HG02763 (cell line): ENCODE results near the gene NME4.
"Not testable (repeated sequence)": the region's sequence is repeated elsewhere in the genome, so short reads cannot be mapped to it uniquely, and the experiment has no call there.

Source experiments
- ATAC-seq: cut with Tn5 transposase; IDR thresholded peaks from one replicate; pipeline ENCODE4 v1.9.1; 2021; ENCODE audit warnings: mild to moderate bottlenecking, moderate library complexity; ENCODE audit not compliant: unreplicated experiment

NME4 gene

DNA sequence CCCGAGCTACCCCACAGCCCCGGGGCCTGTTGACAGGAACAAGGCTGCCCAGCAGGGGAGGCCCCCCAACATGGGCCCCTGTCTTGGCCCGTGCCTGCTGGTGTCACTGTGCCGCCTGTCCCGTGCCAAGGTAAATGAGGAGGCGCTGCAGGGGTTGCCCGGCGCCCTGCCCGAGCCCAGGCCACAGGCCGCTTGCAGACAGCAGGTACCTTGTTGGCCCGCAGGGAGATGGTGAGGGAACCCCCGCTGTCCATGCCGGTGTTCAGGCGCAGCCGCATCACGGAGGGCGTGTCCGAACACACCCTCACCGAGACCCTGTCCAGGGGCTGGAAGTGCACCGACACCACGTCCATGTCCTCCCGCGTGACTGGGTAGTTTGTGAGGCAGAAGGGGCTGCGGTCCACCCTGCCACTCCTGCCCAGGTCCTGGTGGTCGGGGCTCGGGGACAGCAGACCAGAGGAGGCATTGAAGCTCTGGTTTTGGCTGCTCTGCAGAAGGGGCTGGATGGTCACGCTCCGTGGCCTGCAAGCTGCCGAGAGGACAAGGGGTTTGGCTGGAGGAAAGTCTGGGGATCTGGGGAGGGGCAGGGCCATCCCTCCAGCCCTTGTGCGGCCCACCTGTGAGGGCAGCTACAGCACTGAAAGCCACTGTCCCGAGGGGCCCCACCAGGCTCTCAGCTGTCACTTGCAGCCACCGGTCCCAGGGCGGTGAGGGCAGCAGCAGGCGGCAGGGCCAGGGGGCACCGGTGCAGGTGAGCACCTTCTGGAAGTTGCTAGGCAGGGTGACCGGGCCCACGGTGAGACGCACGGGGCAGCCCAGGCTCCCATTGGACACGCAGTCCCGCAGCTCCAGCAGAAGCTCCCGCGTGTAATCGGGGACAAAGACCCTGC lies 20.8 kb upstream of the NME4 start:
- no peak for ATAC-seq

DNA sequence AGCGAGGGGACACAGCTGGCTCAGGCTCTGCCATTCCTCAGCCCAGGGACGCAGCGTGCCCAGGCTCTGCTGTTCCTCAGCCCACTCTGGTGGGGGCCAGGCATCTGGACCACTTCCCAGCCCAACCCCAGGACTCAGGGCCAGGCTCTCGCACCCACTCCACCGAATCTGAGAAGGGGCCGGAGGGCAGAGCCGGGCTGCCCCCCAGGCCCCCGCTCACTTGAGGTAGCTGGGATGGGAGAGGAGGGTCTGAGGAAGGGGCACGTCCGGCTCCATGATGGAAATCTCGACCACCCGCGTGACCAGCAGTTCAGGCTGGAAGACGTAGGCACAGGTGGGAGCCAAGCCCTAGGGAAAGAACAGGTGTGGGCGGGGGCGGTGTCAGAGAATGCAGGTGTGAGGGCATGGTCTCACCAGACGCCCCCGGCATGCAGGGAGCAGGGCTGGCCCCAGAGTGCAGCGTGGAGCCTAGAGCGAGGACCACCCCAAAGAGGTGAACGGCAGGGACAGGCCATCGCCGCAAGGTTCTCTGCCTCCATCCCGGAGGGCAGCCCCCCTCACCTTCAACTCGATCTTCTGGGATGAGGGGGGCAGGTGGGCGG lies 20.1 kb upstream of the NME4 start:
- no peak for ATAC-seq

DNA sequence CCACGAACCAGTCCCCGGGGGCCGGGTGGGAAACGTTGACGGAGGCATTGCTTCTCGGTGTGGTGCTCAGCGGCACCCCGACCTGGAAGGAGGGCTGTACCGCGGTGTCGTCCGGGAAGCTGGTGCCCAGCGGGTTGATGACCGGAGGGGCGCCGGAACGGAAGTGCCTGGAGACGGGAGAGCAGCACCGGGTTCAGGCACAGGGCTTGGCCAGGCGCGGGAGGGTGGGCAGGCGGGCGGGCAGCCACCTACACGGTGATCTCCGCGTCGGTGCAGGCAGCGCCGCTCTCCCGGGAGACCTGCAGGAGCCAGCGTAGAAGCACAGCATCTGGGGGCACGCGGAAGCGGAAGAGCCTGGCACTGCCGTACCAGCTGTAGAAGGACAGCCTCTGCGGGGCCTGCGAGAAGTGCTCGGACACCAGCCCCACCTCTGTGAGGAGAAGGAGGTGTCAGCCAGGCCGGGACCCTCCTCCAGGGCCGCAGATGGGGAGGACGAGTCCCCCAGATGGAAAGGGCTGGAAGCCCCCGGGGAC lies 19.5 kb upstream of the NME4 start:
- no peak for ATAC-seq

DNA sequence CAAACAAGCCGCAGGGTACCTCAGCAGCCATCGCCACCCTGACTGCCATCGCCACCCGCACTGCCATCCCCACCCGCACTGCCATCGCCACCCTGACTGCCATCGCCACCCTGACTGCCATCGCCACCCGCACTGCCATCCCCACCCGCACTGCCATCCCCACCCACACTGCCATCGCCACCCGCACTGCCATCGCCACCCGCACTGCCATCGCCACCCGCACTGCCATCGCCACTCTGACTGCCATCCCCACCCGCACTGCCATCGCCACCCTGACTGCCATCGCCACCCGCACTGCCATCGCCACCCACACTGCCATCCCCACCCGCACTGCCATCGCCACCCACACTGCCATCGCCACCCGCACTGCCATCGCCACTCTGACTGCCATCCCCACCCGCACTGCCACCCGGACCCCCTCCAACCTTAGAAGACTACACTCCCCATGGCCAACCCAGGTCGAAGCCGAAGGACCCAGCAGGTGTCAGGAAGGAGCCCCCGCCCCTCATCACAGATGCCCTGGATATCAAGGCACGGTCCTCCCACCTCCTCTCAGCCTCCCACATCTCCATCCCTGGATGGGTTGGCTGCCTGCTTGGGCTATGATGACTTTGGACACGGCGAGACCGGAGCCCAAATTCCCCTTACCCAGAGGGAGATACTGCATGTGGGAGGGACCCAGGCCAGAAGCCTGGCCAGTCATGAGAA lies 18.7 kb upstream of the NME4 start:
- not testable (repeated sequence) for ATAC-seq

DNA sequence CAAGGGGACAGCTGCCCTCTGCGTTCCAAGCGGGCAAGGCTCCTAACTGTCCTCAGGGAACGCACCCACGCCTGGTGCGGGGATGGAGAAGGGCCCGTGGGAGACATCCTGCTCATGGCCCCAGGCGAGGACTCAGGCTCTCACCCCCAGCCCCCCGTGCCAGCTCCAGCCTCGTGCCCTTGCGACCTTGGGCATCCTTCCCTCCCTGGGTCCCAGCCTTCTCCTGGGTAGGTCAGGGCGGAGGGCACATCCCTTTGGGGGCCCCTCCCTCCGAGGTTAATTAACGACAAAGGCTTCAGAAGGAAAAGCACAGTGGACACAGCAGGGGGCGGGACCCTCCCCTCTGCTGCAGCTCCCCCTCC lies 18.2 kb upstream of the NME4 start:
- no peak for ATAC-seq

DNA sequence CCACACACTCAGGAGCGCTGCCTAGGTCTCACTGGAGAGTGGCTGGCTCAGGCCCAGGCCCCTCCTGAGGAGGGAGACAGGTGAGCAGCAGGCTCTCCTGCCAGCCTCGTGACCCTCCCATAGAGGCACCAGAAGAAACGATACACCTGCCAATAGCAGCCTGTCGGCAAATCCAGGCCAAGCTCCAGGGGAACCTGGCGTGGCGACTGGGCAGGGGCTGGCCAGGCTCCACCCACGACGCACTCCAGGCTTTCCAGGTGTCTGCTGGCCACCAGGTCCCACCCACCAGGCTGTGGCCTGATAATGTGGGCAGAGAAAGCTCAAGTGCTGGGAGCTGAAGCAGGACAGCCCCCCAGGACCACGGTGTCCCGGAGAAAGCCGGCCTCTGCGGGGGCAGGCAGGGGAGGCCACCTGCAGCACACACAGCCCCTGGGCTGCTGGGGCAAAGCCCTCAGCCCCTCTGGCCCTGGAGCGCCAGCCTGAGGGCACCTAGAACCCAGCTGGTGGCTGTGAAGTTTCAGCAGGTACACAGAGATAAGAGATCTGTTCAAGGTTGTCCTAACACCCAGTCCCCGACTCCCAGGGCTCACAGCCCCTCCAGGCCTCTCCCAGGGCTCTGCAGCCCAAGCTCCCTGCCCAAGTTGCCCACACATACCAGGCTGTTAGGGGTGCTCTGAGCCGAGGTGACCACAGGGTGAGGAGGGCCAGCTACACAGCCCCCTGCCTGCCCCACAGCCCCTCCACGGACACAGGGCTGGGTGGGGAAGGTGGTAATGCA lies 17.6 kb upstream of the NME4 start:
- ATAC-seq: no peak

DNA sequence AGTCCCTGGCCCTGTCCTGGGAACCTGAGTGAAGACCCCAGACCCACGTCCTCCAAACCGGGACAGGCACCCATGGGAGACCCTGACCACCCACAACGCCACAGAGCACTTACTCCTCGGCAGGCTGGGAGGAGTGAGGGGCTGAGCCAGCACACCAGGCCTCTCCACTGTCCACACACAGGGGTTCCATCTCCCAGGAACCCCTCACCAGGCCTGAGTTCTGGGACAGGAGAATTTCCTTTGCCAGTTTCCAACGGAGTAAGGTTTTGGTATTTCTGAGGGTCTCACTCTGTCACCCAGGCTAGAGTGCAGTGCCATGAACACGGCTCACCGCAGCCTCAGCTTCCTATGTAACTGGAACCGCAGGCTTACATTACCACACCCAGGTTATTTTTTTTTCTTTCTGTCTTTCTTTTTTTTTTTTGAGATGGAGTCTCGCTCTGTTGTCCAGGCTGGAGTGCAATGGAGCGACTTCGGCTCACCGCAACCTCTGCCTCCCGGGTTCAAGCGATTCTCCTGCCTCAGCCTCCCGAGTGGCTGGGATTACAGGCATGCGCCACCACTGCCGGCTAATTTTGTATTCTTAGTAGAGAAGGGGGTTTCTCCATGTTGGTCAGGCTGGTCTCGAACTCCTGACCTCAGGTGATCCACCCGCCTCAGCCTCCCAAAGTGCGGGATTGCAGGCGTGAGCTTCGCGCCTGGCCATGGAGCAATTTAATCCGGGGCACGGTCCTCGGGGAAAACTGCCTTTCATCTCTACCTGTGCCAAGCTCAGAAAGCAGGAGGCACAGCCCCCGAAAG lies 16.8 kb upstream of the NME4 start:
- ATAC-seq: no peak

DNA sequence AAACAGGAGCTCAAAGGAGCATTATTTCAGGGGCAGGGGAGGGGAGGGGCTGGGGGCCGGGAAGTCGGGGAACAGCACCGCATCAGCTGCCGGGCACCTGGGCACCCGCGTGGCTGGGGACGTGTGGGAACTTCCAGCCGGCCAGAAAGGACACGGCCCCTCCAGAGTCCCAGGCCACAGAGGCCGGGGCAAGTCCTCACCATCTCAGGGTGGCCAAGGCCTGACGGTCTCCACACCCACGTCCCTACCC lies 16.3 kb upstream of the NME4 start:
- no peak for ATAC-seq

DNA sequence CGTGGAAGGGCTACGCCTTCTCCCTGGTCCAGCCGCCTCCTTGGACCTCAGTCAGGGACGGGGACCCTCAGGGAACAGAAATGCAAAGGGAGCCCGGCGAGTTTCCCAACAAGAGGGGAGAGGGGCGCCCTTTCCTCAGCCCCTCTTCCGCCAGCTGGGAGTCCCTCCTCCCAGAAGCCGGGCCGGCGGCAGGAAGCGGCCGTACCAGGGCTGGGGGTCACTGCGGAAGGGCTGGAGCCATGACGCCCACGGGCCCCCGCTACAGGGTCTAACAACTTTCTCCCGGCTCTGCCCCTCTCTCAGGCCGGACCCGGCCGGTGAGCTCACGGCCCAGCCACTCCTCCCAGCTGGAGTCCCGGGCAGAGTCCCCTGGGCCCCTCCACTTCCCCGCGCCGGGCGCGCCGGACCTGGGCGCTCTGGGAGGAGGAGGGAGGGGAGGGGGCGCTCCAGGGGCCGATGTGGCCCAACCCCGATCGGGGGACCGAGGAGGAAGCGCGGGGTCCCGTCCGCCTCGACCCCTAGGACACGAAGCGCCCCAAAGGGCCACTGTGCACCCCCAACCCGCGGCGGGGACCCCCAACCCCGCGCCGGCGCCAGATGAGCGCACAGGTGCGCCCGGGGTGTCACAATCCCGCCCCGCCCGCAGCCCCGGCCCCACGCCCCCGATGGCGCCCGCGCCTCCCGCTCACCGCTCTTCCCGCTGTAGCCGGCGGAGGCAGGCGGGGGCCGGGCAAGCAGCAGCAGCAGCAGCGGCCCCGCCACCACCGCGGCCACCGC lies 15.8 kb upstream of the NME4 start:
- peak; percentile 18 for ATAC-seq

DNA sequence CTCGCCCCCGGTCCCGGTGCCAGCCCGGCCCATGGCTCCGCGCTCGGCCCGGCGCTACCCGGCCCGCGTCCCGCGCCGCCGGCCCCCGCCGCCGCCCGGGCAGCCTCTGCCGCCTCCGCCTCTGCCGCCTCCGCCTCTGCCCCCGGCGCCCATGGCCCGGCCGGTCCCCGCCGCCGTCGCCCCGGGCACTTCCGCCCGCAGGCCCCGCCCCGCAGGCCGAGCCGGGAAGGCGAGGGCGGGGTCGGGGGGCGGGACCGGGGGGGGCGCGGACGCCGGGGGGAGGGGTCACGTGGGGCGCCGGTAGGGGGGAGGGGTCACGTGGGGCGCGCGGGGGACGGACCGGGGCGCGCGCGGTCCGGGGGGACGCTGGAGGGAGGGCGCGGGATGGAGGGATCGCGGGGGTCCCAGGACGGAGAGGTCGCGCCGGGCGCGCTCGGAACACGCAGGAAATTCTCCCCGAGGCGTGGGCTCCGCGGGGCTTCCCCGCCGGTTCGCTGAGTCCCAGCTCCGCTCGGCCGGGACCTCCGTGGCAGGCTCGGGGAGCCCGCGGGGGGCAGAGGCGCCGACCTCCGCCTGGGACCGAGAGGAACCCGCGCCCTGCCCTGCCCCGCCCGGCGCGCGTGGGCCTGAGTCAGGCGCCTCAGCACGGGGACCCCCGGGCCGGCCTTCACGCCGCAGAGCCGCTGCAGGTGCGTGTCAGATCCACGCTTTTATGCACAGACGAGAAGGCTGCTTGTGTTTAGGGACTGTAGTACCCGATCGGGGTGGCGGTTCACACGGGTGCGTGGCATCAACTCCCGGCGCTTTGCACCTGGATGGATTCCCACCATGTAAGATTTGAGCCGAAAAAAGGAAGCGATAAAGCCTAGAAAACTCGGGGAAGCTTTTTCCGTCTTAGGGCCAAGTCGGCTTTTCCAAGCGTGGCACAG lies 14.9 kb upstream of the NME4 start, which contains the start of gene PGAP6:
Gene PGAP6 (minus strand): TSS at position 190 of the 929 bp plus-strand sequence. CDS start 157 bp downstream, at position 33.
- peak; percentile 59 for ATAC-seq

DNA sequence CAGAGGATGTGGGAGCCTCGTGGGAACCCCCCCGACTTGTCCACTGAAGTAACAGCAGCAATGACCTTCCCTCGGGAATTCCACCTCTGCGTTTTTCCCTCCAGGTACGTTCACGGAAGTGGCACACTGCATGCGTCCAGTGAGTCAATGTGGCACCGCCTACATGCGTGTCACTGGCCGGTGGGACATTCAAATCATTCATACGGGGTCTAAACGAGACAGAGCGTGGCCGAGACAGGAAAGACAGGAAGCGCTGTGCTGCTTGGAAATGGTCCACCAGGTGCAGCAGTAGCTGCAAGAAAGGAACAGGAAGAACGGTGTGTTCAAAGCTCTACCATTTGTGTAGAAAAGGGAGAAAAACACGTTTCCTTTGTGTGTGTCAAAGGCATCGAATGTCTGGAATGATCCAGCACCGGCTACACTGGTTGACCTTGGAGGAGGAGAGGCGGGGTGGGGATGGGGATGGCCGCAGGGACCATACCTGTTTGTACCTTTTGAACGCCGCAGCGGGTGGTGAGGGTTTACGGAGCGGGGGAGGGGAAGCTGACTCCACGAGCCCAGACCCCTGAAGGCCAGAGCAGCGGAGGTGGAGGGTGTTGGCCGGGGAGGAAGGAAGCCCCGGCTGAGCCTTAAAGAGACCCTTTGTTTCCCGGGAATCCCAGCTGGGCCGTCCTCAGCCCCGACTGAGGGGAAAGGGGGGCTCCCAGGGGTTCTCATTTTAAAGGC lies 13.5 kb upstream of the NME4 start:
- ATAC-seq: no peak

DNA sequence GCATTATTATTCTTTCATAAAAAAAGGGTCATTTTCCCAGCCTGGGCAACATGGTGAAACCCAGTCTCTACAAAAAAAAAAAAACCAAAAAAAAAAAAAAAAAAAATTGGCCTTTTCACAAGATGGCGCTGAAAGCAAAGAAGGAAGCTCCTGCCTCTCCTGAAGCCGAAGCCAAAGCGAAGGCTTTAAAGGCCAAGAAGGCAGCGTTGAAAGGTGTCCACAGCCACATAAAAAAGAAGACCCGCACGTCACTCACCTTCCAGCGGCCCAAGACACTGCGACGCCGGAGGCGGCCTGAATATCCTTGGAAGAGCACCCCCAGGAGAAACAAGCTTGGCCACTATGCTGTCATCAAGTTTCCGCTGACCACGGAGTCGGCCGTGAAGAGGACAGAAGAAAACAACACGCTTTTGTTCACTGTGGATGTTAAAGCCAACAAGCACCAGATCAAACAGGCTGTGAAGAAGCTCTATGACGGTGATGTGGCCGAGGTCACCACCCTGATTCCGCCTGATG lies 10.3 kb upstream of the NME4 start:
- no peak for ATAC-seq

DNA sequence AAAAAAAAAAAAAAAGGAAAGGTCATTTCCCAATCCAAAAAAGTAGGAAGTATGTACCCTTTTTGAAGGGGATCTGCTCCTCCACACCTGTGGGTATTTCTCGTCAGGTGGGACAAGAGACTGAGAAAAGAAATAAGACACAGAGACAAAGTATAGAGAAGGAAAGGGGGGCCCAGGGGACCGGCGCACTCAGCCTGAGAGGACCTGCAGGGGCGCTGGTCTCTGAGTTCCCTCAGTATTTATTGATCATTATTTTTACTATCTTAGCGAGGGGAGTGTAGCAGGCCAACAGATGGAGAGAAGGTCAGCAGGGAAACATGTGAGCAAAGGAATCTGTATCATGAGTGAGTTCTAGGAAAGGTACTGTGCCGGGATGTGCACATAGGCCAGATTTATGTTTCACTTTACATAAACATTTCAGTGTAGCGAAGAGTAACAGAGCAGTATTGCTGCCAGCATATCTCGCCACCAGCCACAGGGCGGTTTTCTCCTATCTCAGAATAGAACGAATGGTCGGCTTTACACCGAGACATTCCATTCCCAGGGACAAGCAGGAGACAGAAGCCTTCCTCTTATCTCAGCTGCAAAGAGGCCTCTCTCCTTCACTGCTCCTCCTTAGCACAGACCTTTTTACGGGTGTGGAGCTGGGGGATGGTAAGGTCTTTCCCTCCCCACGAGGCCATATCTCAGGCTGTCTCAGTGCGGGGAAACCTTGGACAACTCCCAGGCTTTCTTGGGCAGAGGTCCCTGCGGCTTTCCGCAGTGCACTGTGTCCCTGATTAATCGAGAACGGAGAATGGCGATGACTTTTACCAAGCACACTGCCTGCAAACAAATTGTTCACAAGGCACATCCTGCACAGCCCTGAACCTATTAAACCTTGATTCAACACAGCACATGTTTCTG lies 9.0 kb upstream of the NME4 start:
- not testable (repeated sequence) for ATAC-seq

DNA sequence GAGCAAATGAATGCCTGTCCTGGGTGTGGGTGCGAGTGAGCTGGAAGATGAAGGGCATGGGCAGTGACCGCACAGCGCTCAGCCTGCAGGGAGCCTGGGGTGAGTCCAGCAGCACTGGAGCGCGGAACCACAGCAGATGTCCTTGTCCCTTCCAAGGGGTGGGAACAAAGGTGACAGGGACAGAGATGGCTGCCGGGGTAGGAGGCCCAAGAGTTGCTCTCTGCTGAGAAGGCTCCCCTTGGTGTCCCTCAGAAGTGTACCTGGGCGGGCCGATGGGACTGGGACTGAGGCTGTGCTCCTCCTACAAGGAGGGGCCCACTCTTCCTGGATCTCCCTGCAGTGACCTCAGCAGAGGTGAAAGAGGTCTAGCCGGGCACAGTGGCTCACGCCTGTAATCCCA lies 7.6 kb upstream of the NME4 start:
- ATAC-seq: no peak

DNA sequence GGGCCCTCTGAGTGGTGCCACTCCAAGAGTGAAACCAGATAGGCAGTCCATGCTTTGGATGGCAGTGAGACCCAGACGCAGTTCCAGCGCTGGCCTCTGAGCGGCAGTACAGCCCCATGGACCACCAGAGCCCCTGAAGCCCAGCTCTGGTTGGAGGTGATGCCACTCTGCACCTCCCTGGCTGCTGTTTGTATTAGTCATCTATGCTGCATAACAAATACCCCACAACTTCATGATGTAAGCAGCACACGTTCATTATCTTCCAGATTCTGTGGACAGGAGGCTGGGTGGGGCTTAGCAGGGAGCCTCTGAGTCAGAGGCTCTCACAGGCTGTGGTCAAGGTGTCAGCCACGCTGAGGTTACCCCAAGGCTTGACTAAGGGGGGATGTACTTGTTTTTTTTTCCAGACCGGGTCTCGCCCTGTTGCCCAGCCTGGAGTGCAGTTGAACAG lies 5.1 kb upstream of the NME4 start:
- no peak for ATAC-seq

DNA sequence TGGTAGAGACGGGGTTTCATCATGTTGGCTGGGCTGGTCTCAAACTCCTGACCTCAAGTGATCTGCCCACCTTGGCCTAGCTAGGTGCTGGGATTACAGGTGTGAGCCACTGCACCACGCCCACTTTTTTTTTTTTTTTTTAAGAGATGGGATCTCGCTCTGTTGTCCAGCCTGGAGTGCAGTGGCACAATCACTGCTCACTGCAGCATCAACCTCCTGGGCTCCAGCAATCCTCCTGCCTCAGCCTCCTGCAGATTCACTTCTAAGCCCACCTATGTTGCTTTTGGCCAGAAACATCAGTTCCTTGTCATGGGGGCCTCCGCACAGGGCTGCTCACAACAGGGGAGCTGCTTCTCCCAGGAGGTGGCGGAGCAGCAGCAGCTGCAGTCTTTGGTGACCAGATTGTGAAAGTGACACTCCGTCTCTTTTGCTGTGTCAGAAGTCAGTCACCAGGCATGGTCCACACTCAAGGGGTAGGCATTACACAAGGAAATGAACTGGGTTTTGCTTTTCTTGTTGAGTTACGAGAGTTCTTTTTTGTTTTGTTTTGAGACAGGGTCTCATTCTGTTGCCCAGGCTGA lies 4.5 kb upstream of the NME4 start:
- ATAC-seq: no peak
